SK-N-MC (cell line): ENCODE results near the gene NLK.

Experiments
- EZH2 ChIP-seq: fragments of 200-600 bp; sonication (generic); IDR thresholded peaks from one replicate; pipeline ENCODE4 v1.6.1; 2017; ENCODE audit warnings: antibody characterized with exemption
- POLR2AphosphoS5 ChIP-seq: IDR thresholded peaks from 2 replicates; pipeline ENCODE4 v1.6.1; 2012; ENCODE audit warnings: mild to moderate bottlenecking, low read depth, low read length, borderline replicate concordance

- no peak for TF ChIP-seq POLR2AphosphoS5
- no peak for TF ChIP-seq EZH2
Observed at GRCh38 chr17:28130472-28130871, 88.0 kb downstream of the NLK start.
